PC-3 (cell line): ENCODE data around the gene CYP39A1. TPM values are rescaled to one million over a fixed set of nuclear protein-coding genes. Genes with fewer than 3 reads are reported as not detected.

Experiments
- ATAC-seq: fragments of 200-7000 bp; cut with Tn5 transposase; 2 replicates; pipeline ENCODE4 v1.9.1; 2020; ENCODE audit warnings: mild to moderate bottlenecking, moderate library complexity
- BruUV-seq: library from RNA; stranded (reverse); fragments of 400-500 nt; replicated peaks from 2 replicates; lab custom pipeline; 2021; lab: Mats Ljungman, UMichigan
- CTCF ChIA-PET: fragments of 300-600 bp; sonication (Branson Sonifier 250); formaldehyde crosslinking; loops from one replicate; lab custom pipeline; 2022; ENCODE audit warnings: antibody characterized with exemption; lab: Charles Lee
- POLR2A ChIA-PET: fragments of 300-600 bp; sonication (Branson Sonifier 250); formaldehyde crosslinking; loops from one replicate; lab custom pipeline; 2022; ENCODE audit warnings: antibody characterized with exemption; ENCODE audit not compliant: unreplicated experiment; lab: Charles Lee
- DNase-seq: peaks from one replicate; pipeline ENCODE4 v3.0.0-alpha.2; 2015
- H2AFZ ChIP-seq: fragments of 300-600 bp; sonication (generic); 2 replicates; pipeline ENCODE4 v1.6.0; 2016; ENCODE audit warnings: antibody characterized with exemption, low read length
- H3F3A ChIP-seq: fragments of 300-600 bp; sonication (generic); one replicate; pipeline ENCODE4 v1.6.0; 2017; ENCODE audit warnings: antibody characterized with exemption, low read length, control low read depth, mild to moderate bottlenecking; ENCODE audit not compliant: unreplicated experiment
- H3K27ac ChIP-seq: fragments of 300-600 bp; sonication (generic); 2 replicates; pipeline ENCODE4 v1.5.1; 2016; ENCODE audit warnings: mild to moderate bottlenecking, low read length
- H3K27me3 ChIP-seq: fragments of 300-600 bp; sonication (generic); 2 replicates; pipeline ENCODE4 v1.6.1; 2016; ENCODE audit warnings: low read length, mixed read lengths
- H3K36me3 ChIP-seq: fragments of 300-600 bp; sonication (generic); 2 replicates; pipeline ENCODE4 v1.6.1; 2016; ENCODE audit warnings: low read depth, mixed run types, low read length, mixed read lengths
- H3K4me1 ChIP-seq: fragments of 300-600 bp; sonication (generic); 2 replicates; pipeline ENCODE4 v1.5.1; 2016; ENCODE audit warnings: low read length; ENCODE audit not compliant: insufficient read depth
- H3K4me2 ChIP-seq: fragments of 300-600 bp; sonication (generic); 2 replicates; pipeline ENCODE4 v1.6.0; 2016; ENCODE audit warnings: low read length
- H3K4me3 ChIP-seq: fragments of 300-600 bp; sonication (generic); 2 replicates; pipeline ENCODE4 v1.5.1; 2016; ENCODE audit warnings: mild to moderate bottlenecking, low read length, mixed read lengths
- H3K79me2 ChIP-seq: fragments of 300-600 bp; sonication (generic); 2 replicates; pipeline ENCODE4 v1.6.1; 2017; ENCODE audit warnings: low read length, mixed read lengths
- H3K9ac ChIP-seq: fragments of 300-600 bp; sonication (generic); 2 replicates; pipeline ENCODE4 v1.6.0; 2016; ENCODE audit warnings: mild to moderate bottlenecking, low read length
- H3K9me2 ChIP-seq: fragments of 300-600 bp; sonication (generic); replicated peaks from 2 replicates; pipeline ENCODE4 v1.6.1; 2016; ENCODE audit warnings: mixed run types, low read length, mixed read lengths
- H3K9me3 ChIP-seq: fragments of 300-600 bp; sonication (generic); 2 replicates; pipeline ENCODE4 v1.6.1; 2016; ENCODE audit warnings: low read length, mixed read lengths
- H4K20me1 ChIP-seq: fragments of 300-600 bp; sonication (generic); 2 replicates; pipeline ENCODE4 v1.6.1; 2016; ENCODE audit warnings: low read length, mixed read lengths
- EZH2 ChIP-seq: fragments of 300-600 bp; sonication (generic); IDR thresholded peaks from one replicate; pipeline ENCODE4 v1.6.1; 2017; ENCODE audit warnings: antibody characterized with exemption, mild to moderate bottlenecking, low read length; ENCODE audit not compliant: unreplicated experiment
- EZH2phosphoT487 ChIP-seq: fragments of 300-600 bp; sonication (generic); IDR thresholded peaks from 2 replicates; pipeline ENCODE4 v1.6.1; 2018; ENCODE audit warnings: mild to moderate bottlenecking, antibody characterized with exemption, low read length, borderline replicate concordance
- intact Hi-C: fragments of 100-400 bp; cut with micrococcal nuclease; formaldehyde crosslinking; loops from 2 replicates; pipeline ENCODE4 v1.9.0; 2023
- total RNA-seq: library from RNA; depleted of rRNA; stranded (reverse); fragments of >200 nt; gene quantifications from 2 replicates; pipeline ENCODE4 v1.2.3, GENCODE V29; 2014
- TF ChIP-seq, protein P1 (sequence below): fragments of 300-600 bp; sonication (generic); conservative IDR thresholded peaks from 2 replicates; pipeline ENCODE4 v1.5.1; 2017; ENCODE audit warnings: antibody characterized with exemption, low read depth, mild to moderate bottlenecking, low read length

Gene CYP39A1
- total RNA-seq, 1 experiment from 2014 or later = 0.66 TPM

DNA sequence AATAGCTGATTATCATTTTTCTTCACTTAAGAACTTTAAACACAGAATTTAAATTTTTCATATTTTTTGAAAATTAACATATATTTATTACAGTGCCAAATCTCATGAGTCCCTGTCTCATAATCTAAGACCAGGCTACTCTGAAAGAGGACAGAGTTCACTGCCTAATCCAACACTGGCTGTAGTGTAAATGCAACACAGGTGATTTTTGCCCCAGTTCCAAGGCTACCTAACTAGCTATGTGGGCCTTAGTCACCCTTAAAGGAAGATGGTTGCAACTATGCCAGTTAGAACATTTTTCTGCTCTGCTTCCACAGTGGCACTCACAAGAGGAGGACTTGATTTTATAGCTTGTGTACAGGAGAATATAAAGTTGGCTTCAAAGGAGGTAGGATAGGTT lies 5.0 kb upstream of the CYP39A1 start:
- Histone ChIP-seq H3K27ac (no peak overlapping the region), H2AFZ (no peak overlapping the region), H3K9me2 (no peaks in the 10 kb centered on the region), H3F3A (no peaks in the 10 kb centered on the region), H3K4me1 (peaks cover 8% of the 10 kb centered on the region; the same call in 1 of the 2 replicates), H4K20me1 (no peaks in the 10 kb centered on the region), H3K27me3 (no peaks in the 10 kb centered on the region), H3K4me2 (no peak overlapping the region), H3K36me3 (no peaks in the 10 kb centered on the region), H3K4me3 (no peak overlapping the region), H3K9me3 (no peaks in the 10 kb centered on the region), H3K9ac (no peak overlapping the region), H3K79me2 (no peaks in the 10 kb centered on the region)
- DNase-seq = no peak
- BruUV-seq = no TSS peak
- CTCF ChIA-PET = no interaction called here
- no peak for ATAC-seq
- intact Hi-C loops = no loop called here
- POLR2A ChIA-PET = no interaction called here
- TF ChIP-seq EZH2phosphoT487 = no peak

DNA sequence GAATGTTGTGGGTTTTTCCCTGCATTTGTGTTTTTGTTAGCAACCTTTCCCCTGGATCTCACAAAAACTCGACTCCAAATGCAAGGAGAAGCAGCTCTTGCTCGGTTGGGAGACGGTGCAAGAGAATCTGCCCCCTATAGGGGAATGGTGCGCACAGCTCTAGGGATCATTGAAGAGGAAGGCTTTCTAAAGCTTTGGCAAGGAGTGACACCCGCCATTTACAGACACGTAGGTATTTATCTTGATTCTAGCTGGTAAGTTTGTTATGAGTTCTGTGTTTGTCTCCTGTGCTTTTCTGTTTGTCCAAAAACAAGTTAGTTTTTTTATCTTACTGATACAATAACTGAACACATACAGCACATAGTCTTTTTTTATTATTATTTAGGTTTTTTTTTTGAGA lies 3.2 kb upstream of the CYP39A1 start:
- ChIA-PET POLR2A (interaction anchor here (0.6 kb wide), 1 partner anchor 288 kb away, joined by 7 read pairs; no protein-coding TSS in a partner anchor), CTCF (no interaction called here)
- Histone ChIP-seq H3K4me3 (no peak overlapping the region), H3K79me2 (no peaks in the 10 kb centered on the region), H3K4me1 (peaks cover 14% of the 10 kb centered on the region; the same call in 1 of the 2 replicates), H3K9me3 (no peaks in the 10 kb centered on the region), H3K27me3 (no peaks in the 10 kb centered on the region), H3K27ac (no peak overlapping the region), H3K36me3 (no peaks in the 10 kb centered on the region), H3K4me2 (no peak overlapping the region), H2AFZ (no peak overlapping the region), H3K9ac (no peak overlapping the region), H3F3A (no peaks in the 10 kb centered on the region), H3K9me2 (no peaks in the 10 kb centered on the region), H4K20me1 (no peaks in the 10 kb centered on the region)
- BruUV-seq = no TSS peak
- intact Hi-C loops = no loop called here
- ATAC-seq (no peak), DNase-seq (peak; percentile 31)
- no peak for TF ChIP-seq EZH2
- TF ChIP-seq, protein P1, sequence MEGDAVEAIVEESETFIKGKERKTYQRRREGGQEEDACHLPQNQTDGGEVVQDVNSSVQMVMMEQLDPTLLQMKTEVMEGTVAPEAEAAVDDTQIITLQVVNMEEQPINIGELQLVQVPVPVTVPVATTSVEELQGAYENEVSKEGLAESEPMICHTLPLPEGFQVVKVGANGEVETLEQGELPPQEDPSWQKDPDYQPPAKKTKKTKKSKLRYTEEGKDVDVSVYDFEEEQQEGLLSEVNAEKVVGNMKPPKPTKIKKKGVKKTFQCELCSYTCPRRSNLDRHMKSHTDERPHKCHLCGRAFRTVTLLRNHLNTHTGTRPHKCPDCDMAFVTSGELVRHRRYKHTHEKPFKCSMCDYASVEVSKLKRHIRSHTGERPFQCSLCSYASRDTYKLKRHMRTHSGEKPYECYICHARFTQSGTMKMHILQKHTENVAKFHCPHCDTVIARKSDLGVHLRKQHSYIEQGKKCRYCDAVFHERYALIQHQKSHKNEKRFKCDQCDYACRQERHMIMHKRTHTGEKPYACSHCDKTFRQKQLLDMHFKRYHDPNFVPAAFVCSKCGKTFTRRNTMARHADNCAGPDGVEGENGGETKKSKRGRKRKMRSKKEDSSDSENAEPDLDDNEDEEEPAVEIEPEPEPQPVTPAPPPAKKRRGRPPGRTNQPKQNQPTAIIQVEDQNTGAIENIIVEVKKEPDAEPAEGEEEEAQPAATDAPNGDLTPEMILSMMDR = peak; percentile 51

DNA sequence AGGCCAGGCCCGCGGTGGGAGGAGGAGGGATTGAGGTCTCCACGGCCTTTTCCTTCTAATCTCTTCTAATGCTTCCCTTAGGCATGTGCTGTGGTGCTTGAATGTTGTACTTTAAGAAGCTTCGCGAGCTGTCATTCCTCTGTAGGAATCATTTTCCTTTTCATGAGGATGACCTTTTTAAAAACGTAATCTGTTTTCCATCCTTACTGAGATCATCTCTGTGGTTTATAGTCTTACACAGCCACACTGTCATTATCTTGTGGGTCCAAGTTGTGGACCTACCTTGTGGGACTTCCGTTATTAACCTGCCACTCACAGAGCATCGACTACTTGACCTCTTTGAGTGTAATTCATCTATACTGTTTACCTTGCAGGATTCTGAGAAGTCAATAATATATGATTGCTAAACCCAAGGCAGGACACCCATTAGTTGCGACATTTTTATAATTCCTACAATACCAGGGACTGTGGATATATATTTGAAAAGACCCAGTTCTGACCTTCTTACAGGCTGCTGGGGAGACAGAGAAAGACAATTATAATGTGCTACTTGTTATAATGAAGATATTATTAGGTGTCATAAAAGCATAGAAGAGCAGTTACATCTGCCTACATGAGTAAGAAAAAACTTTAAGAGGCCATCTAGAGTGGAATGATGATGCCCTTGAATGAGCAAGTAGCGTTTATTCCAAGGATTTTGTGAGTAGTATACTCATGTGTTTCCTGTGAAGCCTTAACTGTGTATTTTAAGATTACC lies 999 bp upstream of the CYP39A1 start:
- ChIA-PET POLR2A (no interaction called here), CTCF (no interaction called here)
- no peaks in the 10 kb centered on the region for H3K27me3 ChIP-seq
- no peaks in the 10 kb centered on the region for H3F3A ChIP-seq
- no peaks in the 10 kb centered on the region for H3K9me3 ChIP-seq
- no peaks in the 10 kb centered on the region for H3K79me2 ChIP-seq
- peaks cover 27% of the 10 kb centered on the region for H3K4me1 ChIP-seq
- no peaks in the 10 kb centered on the region for H3K36me3 ChIP-seq
- no peak for ATAC-seq
- no peak overlapping the region for H3K27ac ChIP-seq
- TSS peak; percentile 45 for BruUV-seq
- intact Hi-C loops = loop anchor here (2.0 to 5.0 kb wide), 3 partner anchors 79 to 969 kb away; no protein-coding TSS in a partner anchor
- H4K20me1 ChIP-seq = no peaks in the 10 kb centered on the region
- H3K9me2 ChIP-seq = no peaks in the 10 kb centered on the region
- no peak for DNase-seq
- peak overlapping the region; percentile 89 for H3K4me2 ChIP-seq
- 0 out of 2 replicates have a peak overlapping the region, but pooled peaks have one; percentile 29 for H3K9ac ChIP-seq
- H2AFZ ChIP-seq = peak overlapping the region; percentile 95
- TF ChIP-seq EZH2 = no peak
- TF ChIP-seq, protein P1 = no peak
- TF ChIP-seq EZH2phosphoT487 = no peak
- peak overlapping the region; percentile 91 for H3K4me3 ChIP-seq
